ENCODE results near the gene TPM4.
"Not testable (repeated sequence)": the region's sequence is repeated elsewhere in the genome, so short reads cannot be mapped to it uniquely, and the experiment has no call there.

TPM4 gene

DNA sequence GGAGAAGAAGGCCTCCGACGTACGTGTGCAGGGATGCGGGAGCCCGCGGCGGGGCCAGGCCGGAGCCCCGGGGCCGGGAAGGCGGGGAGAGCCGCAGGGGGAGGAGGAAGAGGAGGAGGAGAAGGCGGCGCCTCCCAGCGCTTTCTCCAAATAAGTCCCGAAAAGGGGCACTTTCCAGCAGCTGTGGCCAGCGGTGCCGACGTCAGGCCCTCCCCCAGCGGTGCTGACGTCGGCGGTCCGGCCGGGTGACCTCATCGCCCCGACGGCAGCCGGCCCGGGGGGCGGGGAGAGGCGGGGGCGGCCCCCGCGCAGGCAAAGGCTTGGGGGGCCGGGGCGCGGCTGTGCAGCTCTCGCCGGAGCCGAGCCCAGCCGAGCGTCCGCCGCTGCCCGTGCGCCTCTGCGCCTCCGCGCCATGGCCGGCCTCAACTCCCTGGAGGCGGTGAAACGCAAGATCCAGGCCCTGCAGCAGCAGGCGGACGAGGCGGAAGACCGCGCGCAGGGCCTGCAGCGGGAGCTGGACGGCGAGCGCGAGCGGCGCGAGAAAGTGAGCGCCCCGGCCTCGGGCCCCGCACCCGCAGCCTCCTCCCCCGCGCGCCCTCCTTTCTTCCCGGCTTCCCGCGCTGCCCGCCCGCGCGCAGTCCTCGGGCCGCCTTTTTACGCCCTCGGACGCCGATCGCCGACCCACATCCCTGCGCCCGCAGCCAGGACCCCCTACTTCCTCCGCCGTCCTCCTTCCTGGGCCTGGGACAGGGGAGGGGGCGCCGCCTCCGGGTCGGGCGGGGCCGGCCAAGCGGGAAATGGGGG lies at the start of gene TPM4:
Gene TPM4 (plus strand): TSS at position 342 of the 804 bp plus-strand sequence. CDS start 71 bp downstream, at position 413.
- DNase-seq (ENCODE audit: low read depth), result peak; percentile 59

GRCh38 chr19:16026756-16027155 lies 49.5 kb upstream of the TPM4 start:
- no peak for DNase-seq (ENCODE audit: low read depth)

- DNase-seq (ENCODE audit: low read depth), result no peak
Measured at GRCh38 chr19:16027528-16027927, 48.8 kb upstream of the TPM4 start.

GRCh38 chr19:16030155-16030554 lies 46.1 kb upstream of the TPM4 start:
- DNase-seq (ENCODE audit: low read depth), result not testable (repeated sequence)

DNA sequence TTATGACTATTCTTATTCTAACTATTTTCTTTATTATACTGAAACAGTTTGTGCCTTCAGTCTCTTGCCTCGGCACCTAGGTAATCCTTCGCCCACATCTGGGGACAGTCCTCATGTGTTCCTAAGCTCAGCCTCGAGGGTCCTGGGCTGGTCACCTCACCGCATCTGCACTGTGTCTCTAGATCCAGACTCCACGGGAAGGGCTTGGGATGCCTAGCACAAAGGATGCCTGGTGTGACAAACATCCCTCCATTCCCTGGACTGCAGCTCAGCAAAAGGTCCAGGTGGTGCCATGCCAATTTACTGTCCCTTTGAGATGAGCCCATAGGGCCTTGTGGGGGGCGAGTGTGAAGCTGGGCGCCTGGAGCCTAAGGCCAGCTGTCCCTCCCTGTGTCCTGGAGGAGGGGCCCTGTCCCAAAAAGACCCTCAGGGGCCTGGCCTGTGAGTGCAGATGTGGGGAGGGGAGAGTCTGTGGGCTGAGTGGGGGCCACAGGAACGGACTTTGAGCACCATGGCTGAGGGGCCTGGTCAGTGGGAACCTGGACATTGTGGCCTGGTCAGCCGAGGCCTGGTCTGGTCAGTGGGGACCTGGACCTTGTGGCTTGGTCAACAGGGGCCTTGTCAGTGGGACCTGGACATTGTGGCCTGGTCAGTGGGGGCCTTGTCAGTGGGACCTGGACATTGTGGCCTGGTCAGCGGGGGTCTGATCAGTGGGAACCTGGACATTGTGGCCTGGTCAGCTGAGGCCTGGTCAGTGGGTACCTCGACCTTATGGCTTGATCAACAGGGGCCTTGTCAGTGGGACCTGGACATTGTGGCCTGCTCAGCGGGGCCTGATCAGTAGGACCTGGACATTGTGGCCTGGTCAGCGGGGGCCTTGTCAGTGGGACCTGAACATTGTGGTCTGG lies 45.1 kb upstream of the TPM4 start:
- DNase-seq (ENCODE audit: low read depth), result no peak

- DNase-seq (ENCODE audit: low read depth), result no peak
Measured at GRCh38 chr19:16031872-16032200, 44.5 kb upstream of the TPM4 start.

DNA sequence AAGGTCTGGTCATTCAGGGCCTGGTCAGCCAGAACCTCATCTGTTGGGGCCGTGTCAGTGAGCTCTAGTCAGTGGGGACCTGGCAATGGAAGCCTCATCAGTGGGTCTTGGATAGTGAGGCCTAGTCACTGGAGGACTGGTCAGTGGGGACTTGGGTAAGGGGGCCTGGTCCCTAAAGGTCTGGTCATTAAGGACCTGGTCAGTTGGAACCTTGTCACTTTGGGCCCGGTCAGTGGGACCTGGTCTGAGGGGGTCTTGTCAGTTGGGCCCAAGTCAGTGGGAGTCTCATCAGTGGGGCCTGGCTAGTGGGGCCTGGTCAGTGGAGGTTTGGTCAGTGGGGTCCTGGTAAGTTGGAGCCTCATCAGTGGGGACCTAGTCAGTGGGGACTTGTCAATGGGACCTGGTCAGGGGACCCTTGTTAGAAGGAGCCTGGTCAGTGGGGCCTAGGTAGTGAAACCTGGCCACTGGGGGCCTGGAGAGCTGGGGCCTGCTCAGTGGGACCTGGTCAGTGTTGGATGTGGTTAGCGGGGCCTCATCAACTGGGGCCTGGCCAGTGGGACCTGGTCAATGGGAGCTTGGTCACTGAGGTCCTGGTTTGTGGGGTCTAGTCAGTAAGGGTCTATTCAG lies 43.7 kb upstream of the TPM4 start:
- DNase-seq (ENCODE audit: low read depth), result no peak

DNA sequence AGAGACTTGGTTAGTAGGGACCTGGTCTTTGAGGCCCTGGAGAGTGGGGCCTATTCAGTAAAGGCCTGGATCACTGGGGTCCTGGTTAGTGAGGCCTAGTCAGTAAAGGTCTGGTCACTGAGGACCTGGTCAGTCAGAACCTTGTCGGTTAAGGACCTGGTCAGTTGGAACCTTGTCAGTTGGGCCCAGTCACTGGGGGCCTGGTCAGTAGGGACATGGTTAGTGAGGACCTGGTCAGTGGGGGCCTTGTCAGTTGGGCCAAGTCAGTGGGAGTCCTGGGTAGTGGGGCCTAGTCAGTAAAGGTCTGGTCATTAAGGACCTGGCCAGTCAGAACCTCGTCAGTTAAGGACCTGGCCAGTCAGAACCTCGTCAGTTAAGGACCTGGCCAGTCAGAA lies 43.2 kb upstream of the TPM4 start:
- DNase-seq (ENCODE audit: low read depth), result no peak

DNA sequence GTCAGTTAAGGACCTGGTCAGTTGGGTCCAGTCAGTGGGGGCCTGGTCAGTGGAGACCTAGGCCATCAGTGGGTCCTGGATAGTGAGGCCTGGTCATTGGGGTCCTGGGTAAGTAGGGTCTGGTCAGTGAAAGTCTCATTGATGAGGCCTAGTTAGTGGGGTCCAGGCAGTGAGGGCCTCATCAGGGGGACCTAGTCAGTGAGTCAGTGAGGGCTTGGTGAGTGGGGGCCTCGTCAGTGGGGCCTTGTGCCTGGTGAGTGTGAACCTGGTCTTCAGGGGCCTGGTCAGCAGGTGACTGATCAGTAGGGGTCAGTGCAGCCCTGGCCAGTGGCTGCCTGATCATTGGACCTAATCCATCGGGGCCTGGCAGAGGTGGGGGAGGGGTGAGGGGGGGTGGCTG lies 42.6 kb upstream of the TPM4 start:
- DNase-seq (ENCODE audit: low read depth), result no peak

DNA sequence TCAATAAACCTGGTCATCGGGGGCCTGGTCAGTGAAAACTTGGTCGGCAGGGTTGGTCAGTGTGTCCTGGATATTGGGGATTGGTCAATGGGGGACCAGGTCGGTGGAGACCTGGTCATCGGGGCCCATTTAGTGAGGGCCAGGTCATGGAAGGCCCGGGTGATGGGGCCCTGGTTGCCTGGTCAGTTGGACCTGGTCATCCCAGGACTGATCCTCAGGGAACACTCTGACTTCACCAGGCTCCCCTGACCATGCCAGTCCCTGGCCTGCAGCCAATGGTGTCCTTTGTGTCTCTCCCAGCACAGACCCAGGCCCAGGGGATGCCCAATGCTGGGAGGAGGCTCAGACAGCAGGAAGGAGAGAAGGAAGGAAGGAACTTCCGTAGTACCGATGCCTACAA lies 42.1 kb upstream of the TPM4 start:
- DNase-seq (ENCODE audit: low read depth), result no peak

DNA sequence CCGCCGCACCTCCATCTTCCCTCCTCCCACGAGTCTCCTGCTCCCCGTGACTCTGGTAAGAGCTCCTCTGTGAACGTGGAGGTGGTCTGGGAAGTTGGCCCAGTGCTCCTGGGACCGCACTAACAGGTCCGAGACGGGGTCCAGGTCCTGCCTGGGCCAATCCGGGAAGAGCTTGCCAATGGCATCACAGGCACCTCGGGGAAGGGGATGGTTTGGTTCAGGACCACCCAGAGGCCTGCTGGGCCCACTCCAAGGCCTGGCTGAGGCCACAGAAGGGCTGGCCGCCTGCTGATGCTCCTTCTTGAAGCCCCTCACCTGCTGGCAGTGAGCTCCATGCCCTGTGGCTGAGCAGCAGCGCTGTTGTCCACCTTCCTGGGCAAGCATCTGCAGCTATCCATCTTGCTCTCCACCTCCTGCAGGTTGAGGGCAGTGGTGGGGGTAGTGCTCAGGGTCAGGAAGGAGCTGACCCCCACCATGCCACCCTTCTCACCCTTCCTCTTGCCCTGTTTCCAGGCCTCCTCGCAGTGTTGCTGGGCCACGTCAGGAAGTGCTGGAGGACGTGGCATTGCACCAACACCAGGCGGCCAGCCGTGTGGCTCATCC lies 41.2 kb upstream of the TPM4 start:
- DNase-seq (ENCODE audit: low read depth), result no peak

- DNase-seq (ENCODE audit: low read depth), result no peak
Measured at GRCh38 chr19:16035601-16036297, 40.5 kb upstream of the TPM4 start.

DNA sequence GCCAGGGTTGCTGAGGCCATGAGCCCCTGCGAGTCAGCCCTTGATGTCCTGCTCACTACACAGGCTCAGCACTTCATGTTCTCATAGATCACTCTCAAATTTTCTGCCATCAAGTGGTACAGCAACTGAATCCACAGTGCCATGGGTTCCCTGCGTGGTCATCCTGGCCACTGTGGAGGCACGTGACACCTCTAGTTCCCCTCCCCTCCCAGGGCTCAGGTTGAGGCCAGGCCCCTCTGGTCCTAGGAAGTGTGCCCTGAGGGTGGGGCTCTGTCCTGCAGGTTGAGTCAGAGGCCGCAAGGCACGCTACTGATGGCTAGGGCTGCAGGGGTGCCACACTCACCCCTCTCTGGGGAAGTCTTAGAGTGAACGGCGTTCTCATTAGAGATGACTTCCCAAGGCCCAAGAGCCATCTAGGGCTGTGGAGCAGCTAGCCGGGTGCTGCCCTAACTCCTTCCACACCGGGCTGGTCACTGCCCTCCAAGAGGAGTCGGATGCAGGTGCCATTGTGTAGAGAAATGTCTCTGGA lies 39.8 kb upstream of the TPM4 start:
- no peak for DNase-seq (ENCODE audit: low read depth)

GRCh38 chr19:16036941-16037340 lies 39.4 kb upstream of the TPM4 start:
- DNase-seq (ENCODE audit: low read depth), result no peak

GRCh38 chr19:16037424-16038195 lies 38.7 kb upstream of the TPM4 start:
- no peak for DNase-seq (ENCODE audit: low read depth)

DNA sequence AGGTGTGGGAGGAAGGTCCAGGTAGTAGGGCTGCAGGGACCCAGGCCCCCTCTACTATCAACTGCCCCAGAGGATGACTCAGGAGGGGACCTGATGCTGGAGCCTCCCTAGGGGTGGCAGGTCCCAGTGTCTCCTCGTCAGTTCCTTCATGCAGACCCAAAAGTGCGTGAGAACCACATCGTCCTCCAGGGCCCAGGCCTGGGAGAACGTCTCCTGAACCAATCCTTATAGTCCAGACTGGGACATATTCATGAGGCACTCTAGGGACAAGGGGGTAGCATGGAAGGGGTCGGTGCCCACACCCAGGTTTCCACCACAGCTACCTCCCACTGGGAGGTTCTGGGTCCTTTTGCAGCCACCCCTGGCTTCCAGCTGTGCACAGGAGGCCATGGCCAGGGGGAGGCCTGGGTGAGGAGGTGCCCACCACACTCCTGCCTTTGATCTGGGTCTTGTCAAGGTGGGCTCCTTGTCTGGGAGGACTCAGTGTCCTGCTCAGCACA lies 38.0 kb upstream of the TPM4 start:
- no peak for DNase-seq (ENCODE audit: low read depth)

DNA sequence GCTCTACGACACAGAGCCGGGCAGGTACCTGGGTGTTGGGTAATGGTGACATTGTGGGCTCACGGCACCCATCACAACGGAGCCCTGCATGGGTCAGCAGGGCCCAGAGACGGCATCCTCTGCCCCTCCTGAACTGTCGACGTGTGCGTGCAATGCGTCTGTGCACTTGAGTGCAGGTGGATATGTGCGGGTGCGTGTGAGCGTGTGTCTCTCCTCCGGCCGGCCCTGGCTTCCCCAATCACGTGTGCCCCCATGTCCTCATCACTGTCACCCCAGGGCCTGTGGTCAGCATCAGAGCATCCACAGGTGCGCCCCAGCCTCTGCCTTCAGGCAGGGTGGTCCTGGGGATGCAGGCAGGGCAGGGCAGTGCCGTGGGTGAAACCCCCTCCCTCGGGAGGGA lies 37.2 kb upstream of the TPM4 start:
- no peak for DNase-seq (ENCODE audit: low read depth)

GRCh38 chr19:16039545-16039944 lies 36.8 kb upstream of the TPM4 start:
- DNase-seq (ENCODE audit: low read depth), result no peak

DNA sequence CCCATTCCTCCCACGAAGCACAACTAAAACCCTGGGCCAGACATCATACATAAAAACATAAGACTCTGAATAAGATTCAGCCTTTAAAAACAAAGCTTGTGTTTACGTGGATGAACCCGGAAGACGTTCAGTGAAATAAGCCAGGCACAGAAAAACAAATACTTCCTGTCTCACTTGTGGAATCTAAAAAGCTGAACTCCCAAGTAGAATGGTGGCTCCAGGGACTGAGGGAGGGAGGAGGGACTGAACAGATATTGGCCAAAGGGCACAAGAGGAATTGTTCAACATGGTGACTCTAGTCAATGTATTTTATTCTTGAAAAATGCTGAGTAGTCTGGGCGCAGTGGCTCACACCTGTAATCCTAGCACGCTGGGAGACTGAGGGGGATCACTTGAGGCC lies 35.7 kb upstream of the TPM4 start:
- no peak for DNase-seq (ENCODE audit: low read depth)

DNA sequence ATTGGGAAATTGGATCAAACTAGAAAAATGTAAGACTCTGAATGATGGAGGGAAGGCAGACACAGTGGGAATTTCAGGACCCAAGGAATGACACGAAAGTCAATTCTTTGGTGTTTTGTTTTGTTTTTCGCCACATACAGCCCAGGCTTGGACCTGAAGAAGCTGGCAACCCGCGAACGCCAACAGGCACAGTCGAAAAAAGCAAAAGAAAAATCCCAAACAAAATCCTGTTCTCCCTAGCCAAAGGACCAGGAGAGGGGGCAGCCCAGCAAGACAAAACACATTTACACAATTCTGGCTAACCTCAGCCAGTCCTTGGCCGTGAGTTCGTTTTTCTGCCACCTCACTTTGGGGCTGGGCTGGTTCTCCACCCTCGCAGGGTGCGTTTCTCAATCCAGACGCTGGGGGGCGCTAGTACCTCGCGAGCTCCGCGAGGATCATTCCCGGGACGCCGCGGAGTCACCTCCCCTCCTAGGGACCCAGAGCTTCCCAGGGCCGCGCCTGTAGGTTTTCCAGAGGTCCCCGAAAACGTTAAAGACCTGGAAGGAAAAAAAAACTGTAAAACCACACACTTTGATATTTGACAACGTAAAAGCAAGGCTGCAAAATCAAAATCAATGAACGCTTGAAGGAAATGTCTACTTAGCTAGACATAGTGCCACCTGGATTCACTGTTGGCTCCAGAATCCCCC lies 34.9 kb upstream of the TPM4 start:
- DNase-seq (ENCODE audit: low read depth), result no peak
